Glutamatergic neuron (in vitro differentiated cells): ENCODE measurements around the gene RNF213. TPM values are rescaled to one million over a fixed set of nuclear protein-coding genes. Genes with fewer than 3 reads are reported as not detected.

Experiments used
- DNase-seq: peaks from one replicate; pipeline ENCODE4 v3.0.0; 2022
- H3K27ac Mint-ChIP-seq: one replicate; pipeline ENCODE4 v1.8.0; 2020; ENCODE audit warnings: mild to moderate bottlenecking, mixed read lengths, inconsistent platforms; ENCODE audit not compliant: unreplicated experiment
- H3K27me3 Mint-ChIP-seq: one replicate; pipeline ENCODE4 v1.8.0; 2020; ENCODE audit warnings: mild to moderate bottlenecking, moderate library complexity, mixed read lengths, inconsistent platforms; ENCODE audit not compliant: unreplicated experiment
- H3K36me3 Mint-ChIP-seq: one replicate; pipeline ENCODE4 v1.8.0; 2020; ENCODE audit warnings: mild to moderate bottlenecking, mixed read lengths, inconsistent platforms; ENCODE audit not compliant: unreplicated experiment
- H3K4me1 Mint-ChIP-seq: one replicate; pipeline ENCODE4 v1.8.0; 2020; ENCODE audit warnings: mild to moderate bottlenecking, low read depth, mixed read lengths, inconsistent platforms; ENCODE audit not compliant: unreplicated experiment
- H3K4me3 Mint-ChIP-seq: one replicate; pipeline ENCODE4 v1.8.0; 2020; ENCODE audit warnings: mild to moderate bottlenecking, mixed read lengths, inconsistent platforms; ENCODE audit not compliant: unreplicated experiment
- H3K9me3 Mint-ChIP-seq: one replicate; pipeline ENCODE4 v1.8.0; 2020; ENCODE audit warnings: mild to moderate bottlenecking, moderate library complexity, mixed read lengths, inconsistent platforms; ENCODE audit not compliant: unreplicated experiment
- CTCF ChIP-seq: fragments of 200-600 bp; sonication (generic); IDR thresholded peaks from one replicate; pipeline ENCODE4 v1.5.0; 2021; ENCODE audit not compliant: partially characterized antibody, unreplicated experiment
- total RNA-seq: library from RNA; stranded (reverse); fragmentation: NEBNext Ultra II Directional; extraction: Animal tissue kit (Norgen Biotek cat#: 25700); gene quantifications from one replicate; pipeline ENCODE4 v1.2.1, GENCODE V29; 2021; ENCODE audit not compliant: unreplicated experiment

Gene RNF213
- total RNA-seq, 1 donor from 2014 or later, result 34.7 TPM

DNA sequence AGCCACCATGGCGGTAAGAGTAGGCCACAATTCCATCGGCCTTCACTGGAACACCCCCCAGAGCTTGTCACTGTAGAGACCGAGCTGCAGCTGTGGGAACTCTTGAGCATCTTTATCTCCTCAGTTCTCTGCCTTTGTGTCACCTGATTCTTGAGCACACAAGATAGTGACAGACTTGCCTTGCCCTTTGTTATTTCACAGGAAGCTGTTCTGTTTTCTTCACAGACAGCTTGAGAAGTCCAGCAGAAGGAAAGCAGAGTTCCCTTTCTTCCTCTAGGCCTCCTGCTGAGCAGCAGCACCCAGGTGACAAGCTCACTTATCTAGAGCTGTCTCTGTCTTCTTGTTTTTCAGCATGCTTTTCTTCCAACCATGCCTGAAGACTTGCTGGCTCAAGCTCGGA lies 115.9 kb downstream of the RNF213 start:
- H3K36me3 Mint-ChIP-seq, result no peaks in the 10 kb centered on the region
- no peak overlapping the region for H3K4me3 Mint-ChIP-seq
- peaks cover 1% of the 10 kb centered on the region for H3K9me3 Mint-ChIP-seq
- DNase-seq, result no peak
- no peak for TF ChIP-seq CTCF
- peaks cover 2% of the 10 kb centered on the region for H3K27me3 Mint-ChIP-seq
- H3K27ac Mint-ChIP-seq, result no peak overlapping the region
- H3K4me1 Mint-ChIP-seq, result peaks cover 1% of the 10 kb centered on the region

- no peak for DNase-seq
- no peak for TF ChIP-seq CTCF
- Mint-ChIP-seq H3K9me3 (peaks cover 1% of the 10 kb centered on the region), H3K36me3 (no peaks in the 10 kb centered on the region), H3K4me1 (peaks cover 4% of the 10 kb centered on the region), H3K27ac (no peak overlapping the region), H3K27me3 (peaks cover 4% of the 10 kb centered on the region), H3K4me3 (no peak overlapping the region)
Measured at GRCh38 chr17:80377798-80378197, 117.1 kb downstream of the RNF213 start.

- H3K4me3 Mint-ChIP-seq, result no peak overlapping the region
- no peak overlapping the region for H3K27ac Mint-ChIP-seq
- H3K9me3 Mint-ChIP-seq, result no peaks in the 10 kb centered on the region
- DNase-seq, result no peak
- H3K27me3 Mint-ChIP-seq, result peaks cover 8% of the 10 kb centered on the region
- no peak for TF ChIP-seq CTCF
- peaks cover 5% of the 10 kb centered on the region for H3K36me3 Mint-ChIP-seq
- peaks cover 4% of the 10 kb centered on the region for H3K4me1 Mint-ChIP-seq
Measured at GRCh38 chr17:80379348-80379747, 118.7 kb downstream of the RNF213 start.

- peaks cover 9% of the 10 kb centered on the region for H3K27me3 Mint-ChIP-seq
- H3K9me3 Mint-ChIP-seq, result no peaks in the 10 kb centered on the region
- no peak overlapping the region for H3K27ac Mint-ChIP-seq
- no peak for DNase-seq
- TF ChIP-seq CTCF, result no peak
- H3K36me3 Mint-ChIP-seq, result peaks cover 6% of the 10 kb centered on the region
- H3K4me1 Mint-ChIP-seq, result peaks cover 7% of the 10 kb centered on the region
- no peak overlapping the region for H3K4me3 Mint-ChIP-seq
Measured at GRCh38 chr17:80380068-80380467, 119.4 kb downstream of the RNF213 start.

- peaks cover 6% of the 10 kb centered on the region for H3K36me3 Mint-ChIP-seq
- peaks cover 7% of the 10 kb centered on the region for H3K4me1 Mint-ChIP-seq
- no peak overlapping the region for H3K4me3 Mint-ChIP-seq
- no peak overlapping the region for H3K27ac Mint-ChIP-seq
- no peak for TF ChIP-seq CTCF
- peaks cover 9% of the 10 kb centered on the region for H3K27me3 Mint-ChIP-seq
- no peaks in the 10 kb centered on the region for H3K9me3 Mint-ChIP-seq
- no peak for DNase-seq
Measured at GRCh38 chr17:80380555-80381002, 119.9 kb downstream of the RNF213 start.
